IMR-90 (cell line): ENCODE measurements around the gene PTPN4. TPM values are rescaled to one million over a fixed set of nuclear protein-coding genes. Genes with fewer than 3 reads are reported as not detected.

Experiments
- ATAC-seq: fragments of 200-7000 bp; cut with Tn5 transposase; 2 replicates; pipeline ENCODE4 v1.9.1; 2020; ENCODE audit warnings: low read depth, mild to moderate bottlenecking, moderate library complexity
- BruUV-seq: library from RNA; stranded (reverse); fragments of 400-500 nt; replicated peaks from 2 replicates; lab custom pipeline; 2021; lab: Mats Ljungman, UMichigan
- CTCF ChIA-PET: fragments of 300-600 bp; formaldehyde crosslinking; extraction: SDS; loops from one replicate; lab custom pipeline; 2021; ENCODE audit warnings: antibody characterized with exemption; lab: Yijun Ruan, JAX
- POLR2A ChIA-PET: fragments of 300-600 bp; sonication (Branson Sonifier 250); formaldehyde crosslinking; loops from one replicate; lab custom pipeline; 2022; ENCODE audit warnings: antibody characterized with exemption; ENCODE audit not compliant: unreplicated experiment; lab: Charles Lee
- DNase-seq: peaks from one replicate; pipeline ENCODE4 v3.0.0; 2013
- H2AFZ ChIP-seq: replicated peaks from 2 replicates; pipeline ENCODE3; 2013; ENCODE audit warnings: low read length, mild to moderate bottlenecking; ENCODE audit not compliant: poor library complexity
- H2AK5ac ChIP-seq: 2 replicates; pipeline ENCODE4 v1.6.1; 2013; ENCODE audit warnings: low read depth, low read length, inconsistent platforms
- H2AK9ac ChIP-seq: replicated peaks from 2 replicates; pipeline ENCODE3; 2013; ENCODE audit warnings: mild to moderate bottlenecking, low read depth, low read length, moderate library complexity; ENCODE audit not compliant: poor library complexity
- H2BK120ac ChIP-seq: 2 replicates; pipeline ENCODE4 v1.6.1; 2013; ENCODE audit warnings: low read depth, low read length, inconsistent platforms
- H2BK15ac ChIP-seq: 3 replicates; pipeline ENCODE4 v1.6.1; 2013; ENCODE audit warnings: low read depth, low read length, inconsistent platforms
- H2BK20ac ChIP-seq: 2 replicates; pipeline ENCODE4 v1.6.1; 2013; ENCODE audit warnings: low read depth, mild to moderate bottlenecking, inconsistent platforms, low read length, moderate library complexity
- H2BK5ac ChIP-seq: 2 replicates; pipeline ENCODE4 v1.6.1; 2013; ENCODE audit warnings: mild to moderate bottlenecking, low read depth, low read length, inconsistent platforms; ENCODE audit not compliant: poor library complexity, severe bottlenecking
- H3K14ac ChIP-seq: replicated peaks from 2 replicates; pipeline ENCODE4 v1.6.1; 2013; ENCODE audit warnings: low read depth, low read length, inconsistent platforms
- H3K18ac ChIP-seq: 2 replicates; pipeline ENCODE4 v1.6.1; 2013; ENCODE audit warnings: low read depth, low read length, control low read depth
- H3K23ac ChIP-seq: 2 replicates; pipeline ENCODE4 v1.6.1; 2013; ENCODE audit warnings: low read depth, low read length, inconsistent platforms
- H3K27ac ChIP-seq: 2 replicates; pipeline ENCODE4 v1.5.1; 2013; ENCODE audit warnings: mild to moderate bottlenecking, control low read depth, low read length; ENCODE audit not compliant: insufficient read depth
- H3K27me3 ChIP-seq: 2 replicates; pipeline ENCODE4 v1.6.1; 2013; ENCODE audit warnings: low read length; ENCODE audit not compliant: control insufficient read depth, insufficient read depth
- H3K36me3 ChIP-seq: 2 replicates; pipeline ENCODE4 v1.6.1; 2013; ENCODE audit warnings: low read length, mixed read lengths; ENCODE audit not compliant: control insufficient read depth, insufficient read depth
- H3K4ac ChIP-seq: 2 replicates; pipeline ENCODE4 v1.6.1; 2013; ENCODE audit warnings: low read depth, low read length, inconsistent platforms
- H3K4me1 ChIP-seq: 2 replicates; pipeline ENCODE4 v1.6.1; 2013; ENCODE audit warnings: low read length, mixed read lengths; ENCODE audit not compliant: control insufficient read depth, insufficient read depth
- H3K4me2 ChIP-seq: 2 replicates; pipeline ENCODE4 v1.6.1; 2013; ENCODE audit warnings: low read depth, mild to moderate bottlenecking, control low read depth, low read length, moderate library complexity
- H3K4me3 ChIP-seq: 2 replicates; pipeline ENCODE4 v1.5.1; 2013; ENCODE audit warnings: low read depth, mild to moderate bottlenecking, control low read depth, low read length, moderate library complexity; ENCODE audit not compliant: insufficient read depth
- H3K56ac ChIP-seq: 2 replicates; pipeline ENCODE4 v1.6.1; 2013; ENCODE audit warnings: low read length, inconsistent platforms; ENCODE audit not compliant: insufficient read depth; ENCODE audit errors: extremely low read depth
- H3K79me1 ChIP-seq, 2 experiments: 2 replicates each; pipeline ENCODE4 v1.6.1; 2013; ENCODE audit warnings: low read length in 2 of 2, inconsistent platforms in 1 of 2, low read depth in 1 of 2
- H3K9ac ChIP-seq: 2 replicates; pipeline ENCODE4 v1.6.1; 2013; ENCODE audit warnings: low read depth, low read length, control low read depth
- H3K9me1 ChIP-seq: 2 replicates; pipeline ENCODE4 v1.6.1; 2013; ENCODE audit warnings: low read length, inconsistent platforms; ENCODE audit not compliant: insufficient read depth
- H3K9me3 ChIP-seq: 2 replicates; pipeline ENCODE4 v1.6.1; 2013; ENCODE audit warnings: low read length; ENCODE audit not compliant: control insufficient read depth, insufficient read depth
- H4K20me1 ChIP-seq: 2 replicates; pipeline ENCODE4 v1.6.1; 2013; ENCODE audit warnings: low read length, inconsistent platforms; ENCODE audit not compliant: insufficient read depth
- H4K5ac ChIP-seq: 2 replicates; pipeline ENCODE4 v1.6.1; 2013; ENCODE audit warnings: mild to moderate bottlenecking, low read depth, low read length, control low read depth
- H4K8ac ChIP-seq, 2 experiments: 2 replicates each; pipeline ENCODE4 v1.6.1; 2013; ENCODE audit warnings: low read depth in 2 of 2, low read length in 2 of 2, control low read depth in 1 of 2, inconsistent platforms in 1 of 2
- H4K91ac ChIP-seq: 2 replicates; pipeline ENCODE4 v1.6.1; 2013; ENCODE audit warnings: low read depth, low read length, inconsistent platforms; ENCODE audit not compliant: insufficient read depth
- BHLHE40 ChIP-seq: fragments of 150-350 bp; IDR thresholded peaks from 2 replicates; pipeline ENCODE4 v1.6.1; 2016; ENCODE audit warnings: mild to moderate bottlenecking, low read depth, low read length
- CEBPB ChIP-seq: IDR thresholded peaks from 2 replicates; pipeline ENCODE4 v1.6.1; 2012; ENCODE audit warnings: low read depth, low read length, improper control_type of control experiment
- CHD1 ChIP-seq: IDR thresholded peaks from 2 replicates; pipeline ENCODE4 v1.6.1; 2012; ENCODE audit warnings: low read depth, low read length, improper control_type of control experiment
- MAZ ChIP-seq: IDR thresholded peaks from 2 replicates; pipeline ENCODE4 v1.6.1; 2012; ENCODE audit warnings: low read depth, mild to moderate bottlenecking, low read length, improper control_type of control experiment, moderate library complexity, borderline replicate concordance
- POLR2A ChIP-seq: IDR thresholded peaks from 2 replicates; pipeline ENCODE4 v1.6.1; 2012; ENCODE audit warnings: mild to moderate bottlenecking, low read depth, low read length
- RAD21 ChIP-seq: IDR thresholded peaks from 2 replicates; pipeline ENCODE4 v1.6.1; 2012; ENCODE audit warnings: low read length, improper control_type of control experiment
- RCOR1 ChIP-seq: IDR thresholded peaks from 2 replicates; pipeline ENCODE4 v1.6.1; 2012; ENCODE audit warnings: mild to moderate bottlenecking, low read length, improper control_type of control experiment; ENCODE audit not compliant: insufficient replicate concordance
- SMC3 ChIP-seq: fragments of 150-350 bp; IDR thresholded peaks from 2 replicates; pipeline ENCODE4 v1.6.1; 2016; ENCODE audit warnings: low read depth, mild to moderate bottlenecking, antibody characterized with exemption, low read length, moderate library complexity
- WGBS, 2 experiments: methylation state at CpG; one replicate each; pipeline versions ENCODE4 v1.1.5 to v1.1.7; 2013; ENCODE audit warnings: missing lambda C conversion rate in 2 of 2; ENCODE audit not compliant: insufficient read length in 1 of 2; ENCODE audit errors: extremely low coverage in 2 of 2; 5-methylcytosine and 5-hydroxymethylcytosine counted together
- dilution Hi-C: fragments of 300-500 bp; cut with HindIII; formaldehyde crosslinking; loops from one replicate; pipeline ENCODE4 v1.14.3; 2018; ENCODE audit warnings: low sequenced_read_pairs; ENCODE audit not compliant: unreplicated experiment
- in situ Hi-C: fragments of 300-500 bp; cut with MboI; formaldehyde crosslinking; loops from 3 replicates; pipeline ENCODE4 v1.14.3; 2019; ENCODE audit warnings: low sequenced_read_pairs, inconsistent platforms, mixed read lengths
- intact Hi-C: fragments of 100-400 bp; cut with micrococcal nuclease; formaldehyde crosslinking; loops from 2 replicates; pipeline ENCODE4 v1.10.0; 2022
- polyA plus RNA-seq, 3 experiments: library from polyadenylated mRNA; depleted of rRNA; stranded (reverse); fragments of >200 nt; gene quantifications; 2 replicates each; pipeline ENCODE4 v1.2.3, GENCODE V29; 2012; ENCODE audit warnings: low replicate concordance in 1 of 3
- total RNA-seq: library from RNA; depleted of rRNA; stranded (reverse); fragments of >200 nt; gene quantifications from 2 replicates; pipeline ENCODE4 v1.2.3, GENCODE V29; 2012

The PTPN4 gene
- total and polyA plus RNA-seq, 2 of the 4 experiments (the other 2 are of a cell fraction): 2.9 to 19.2 TPM

DNA sequence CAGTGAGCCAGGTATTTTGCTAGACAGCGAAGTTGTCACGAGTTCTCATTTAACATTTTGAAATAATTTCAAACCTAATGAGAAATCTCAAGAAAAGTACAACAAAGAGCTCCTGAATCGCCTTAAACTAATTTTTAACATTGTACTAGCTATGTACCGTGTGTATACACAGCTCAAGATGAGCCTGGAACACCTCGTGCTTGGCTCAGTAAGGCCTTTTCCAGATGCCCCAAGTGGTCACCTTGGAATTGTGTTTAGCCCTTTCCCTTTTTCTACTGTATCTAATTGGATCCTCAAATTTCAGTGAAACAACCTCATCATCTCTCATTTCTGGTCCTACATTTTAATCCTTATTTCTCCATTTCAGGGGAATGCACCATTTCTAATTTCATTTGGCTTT is 7.2 kb downstream of the PTPN4 start:
- Histone ChIP-seq H2BK20ac (no peak overlapping the region), H2AK5ac (no peak overlapping the region), H2AK9ac (no peak overlapping the region), H3K18ac (no peak overlapping the region), H3K4me1 (no peaks in the 10 kb centered on the region), H3K4ac (no peak overlapping the region), H3K4me2 (no peak overlapping the region), H2AFZ (no peak overlapping the region), H3K27ac (no peak overlapping the region), H2BK15ac (no peak overlapping the region), H3K9me3 (no peaks in the 10 kb centered on the region), H3K9ac (no peak overlapping the region), H3K79me1 (peaks cover 6 to 14% of the 10 kb centered on the region in 2 experiments; a peak in 3 of 4 replicates), H4K20me1 (no peaks in the 10 kb centered on the region), H4K5ac (no peak overlapping the region), H3K9me1 (no peaks in the 10 kb centered on the region; the same call in 1 of the 2 replicates), H4K91ac (no peak overlapping the region), H4K8ac (no peak overlapping the region), H3K23ac (no peak overlapping the region), H2BK5ac (no peak overlapping the region), H3K14ac (no peak overlapping the region), H3K4me3 (no peak overlapping the region), H3K56ac (no peak overlapping the region), H3K27me3 (no peaks in the 10 kb centered on the region), H3K36me3 (no peaks in the 10 kb centered on the region), H2BK120ac (no peak overlapping the region)
- intact Hi-C loops: no loop called here
- ChIA-PET POLR2A (no interaction called here), CTCF (interaction anchor here (1.0 kb wide), 1 partner anchor 12 kb away, joined by 3 read pairs; no protein-coding TSS in a partner anchor)
- no peak for DNase-seq
- in situ Hi-C loops: no loop called here
- BruUV-seq: no TSS peak
- dilution Hi-C loops: no loop called here
- ATAC-seq: no peak
- WGBS, 2 experiments: 70% methylated on average over 2 of the region's 5 CpGs; no CpG with 5 or more reads in 1 of the 2 experiments
- TF ChIP-seq CHD1 (no peak), BHLHE40 (no peak), RAD21 (no peak), SMC3 (no peak), POLR2A (no peak), RCOR1 (no peak), CEBPB (no peak), MAZ (no peak)
